T-cell (primary cell): Measurements from ENCODE around the gene CTU2. TPM values are rescaled to one million over a fixed set of nuclear protein-coding genes. Genes with fewer than 3 reads are reported as not detected.

Source experiments
- ATAC-seq, 4 experiments: fragments of 200-7000 bp in 3 of 4; fragments of 150-1000 bp in 1 of 4; cut with Tn5 transposase; replicated peaks in 1 of 4; 1 replicate in 3 of 4; 2 replicates in 1 of 4; pipeline ENCODE4 v1.10.0; 2021; ENCODE audit warnings: moderate library complexity in 3 of 4, mild to moderate bottlenecking in 2 of 4, moderate number of reproducible peaks in 1 of 4
- CTCF ChIA-PET, 2 donors: fragments of 300-600 bp; sonication (Branson Sonifier 250); formaldehyde crosslinking; loops; one replicate each; lab custom pipeline; 2022; ENCODE audit warnings: antibody characterized with exemption in 2 of 2; lab: Charles Lee
- POLR2A ChIA-PET, 2 donors: fragments of 300-600 bp; sonication (Branson Sonifier 250); formaldehyde crosslinking; loops; one replicate each; lab custom pipeline; 2022; ENCODE audit warnings: antibody characterized with exemption in 2 of 2; lab: Charles Lee
- DNase-seq, 35 experiments: peaks; one replicate each; pipeline versions ENCODE4 v3.0.0 to v3.0.0-alpha.2; 2013 to 2023
- H3K27ac ChIP-seq: one replicate; pipeline ENCODE4 v1.5.1; 2013; ENCODE audit warnings: low read length
- H3K27me3 ChIP-seq, 2 experiments: replicated peaks in 1 of 2; 1 replicate in 1 of 2; 2 replicates in 1 of 2; pipeline versions ENCODE4 v1.6.1 to v1.7.0; 2013; ENCODE audit warnings: low read length in 1 of 2, mixed read lengths in 1 of 2; ENCODE audit not compliant: control insufficient read depth in 2 of 2, insufficient read depth in 2 of 2; ENCODE audit errors: extremely low read depth in 1 of 2
- H3K36me3 ChIP-seq, 2 donors: 1 replicate in 1 of 2; 2 replicates in 1 of 2; pipeline versions ENCODE4 v1.6.1 to v1.7.0; 2013; ENCODE audit warnings: low read length in 1 of 2; ENCODE audit not compliant: control insufficient read depth in 2 of 2, insufficient read depth in 1 of 2; ENCODE audit errors: extremely low read depth in 1 of 2
- H3K4me1 ChIP-seq, 2 experiments: 1 replicate in 1 of 2; 2 replicates in 1 of 2; pipeline versions ENCODE4 v1.6.1 to v1.7.0; 2013; ENCODE audit warnings: low read length in 2 of 2, mixed read lengths in 1 of 2; ENCODE audit not compliant: insufficient read depth in 2 of 2, control insufficient read depth in 1 of 2; ENCODE audit errors: extremely low read depth in 1 of 2
- H3K4me3 ChIP-seq, 2 donors: 1 replicate in 1 of 2; 2 replicates in 1 of 2; pipeline versions ENCODE4 v1.5.1 to v1.7.0; 2013; ENCODE audit warnings: mild to moderate bottlenecking in 2 of 2, low read length in 1 of 2, moderate library complexity in 1 of 2; ENCODE audit not compliant: control insufficient read depth in 1 of 2; ENCODE audit errors: extremely low read depth in 1 of 2
- H3K9me3 ChIP-seq: 2 replicates; pipeline ENCODE4 v1.7.0; 2013
- H3K27ac Mint-ChIP-seq, 2 donors: one replicate each; pipeline ENCODE4 v1.8.0; 2020 to 2021; ENCODE audit warnings: mild to moderate bottlenecking in 2 of 2, mixed read lengths in 2 of 2
- H3K27me3 Mint-ChIP-seq, 2 donors: one replicate each; pipeline ENCODE4 v1.8.0; 2021 to 2022; ENCODE audit warnings: mixed read lengths in 2 of 2
- H3K36me3 Mint-ChIP-seq: one replicate; pipeline ENCODE4 v1.8.0; 2021; ENCODE audit warnings: mixed read lengths
- H3K4me1 Mint-ChIP-seq, 3 donors: one replicate each; pipeline ENCODE4 v1.8.0; 2020 to 2022; ENCODE audit warnings: mixed read lengths in 3 of 3, mild to moderate bottlenecking in 1 of 3
- H3K4me3 Mint-ChIP-seq, 3 donors: one replicate each; pipeline ENCODE4 v1.8.0; 2020 to 2022; ENCODE audit warnings: mild to moderate bottlenecking in 3 of 3, mixed read lengths in 3 of 3, moderate library complexity in 3 of 3
- H3K9me3 Mint-ChIP-seq, 3 donors: one replicate each; pipeline ENCODE4 v1.8.0; 2020 to 2022; ENCODE audit warnings: mixed read lengths in 3 of 3
- WGBS: methylation state at CpG from one replicate; pipeline ENCODE4 v1.1.5; 2013; ENCODE audit warnings: missing lambda C conversion rate; ENCODE audit not compliant: insufficient coverage; 5-methylcytosine and 5-hydroxymethylcytosine counted together
- total RNA-seq, 35 experiments: library from RNA in 6 of 35; stranded (reverse) in 6 of 35; fragments of 120-200 nt in 1 of 35; gene quantifications; one replicate each; pipeline versions ENCODE4 v1.2.1 to v1.2.4 and lab custom pipeline; 2013 to 2026

CTU2 gene
- total RNA-seq, 5 donors from 2014 or later (not counting 1 experiment from before 2014, with no cell fraction given): 30.1 to 39.5 (median 38.6) TPM

GRCh38 chr16:88686062-88686438 is 20.3 kb upstream of the CTU2 start:
- ChIA-PET CTCF (interaction anchor here (0.6 to 1.1 kb wide), 2 partner anchors 9 to 22 kb away, joined by 3 to 6 read pairs; no protein-coding TSS in a partner anchor), POLR2A (no interaction called here)
- Histone ChIP-seq H3K36me3 (peaks cover under 1 to 1% of the 10 kb centered on the region in 2 donors), H3K4me3 (peak overlapping the region; percentile 69 to 94), H3K4me1 (peaks cover 17 to 67% of the 10 kb centered on the region in 2 experiments), H3K27me3 (peaks cover 0 to 5% of the 10 kb centered on the region in 2 experiments), H3K9me3 (no peaks in the 10 kb centered on the region), H3K27ac (peak overlapping the region; percentile 54)
- Mint-ChIP-seq H3K27ac (peak overlapping the region; percentile 55 to 63), H3K9me3 (no peaks in the 10 kb centered on the region), H3K36me3 (no peaks in the 10 kb centered on the region), H3K4me3 (peak overlapping the region; percentile 77 to 81 (median 79)), H3K27me3 (peaks cover 0 to 2% of the 10 kb centered on the region in 2 donors), H3K4me1 (peaks cover 55 to 62% (median 59%) of the 10 kb centered on the region in 3 donors)
- DNase-seq: peak in 11 of 35 experiments; percentile 31 to 68 (median 45)
- peak; percentile 49 to 57 (median 55) for ATAC-seq
- 0% methylated on average over 25 of the region's 25 CpGs for WGBS

- H3K9me3 Mint-ChIP-seq: no peaks in the 10 kb centered on the region
- POLR2A ChIA-PET: interaction anchor here in 1 of 2 donors (1.0 kb wide), 1 partner anchor 15 kb away, joined by 4 read pairs; no protein-coding TSS in a partner anchor
- H3K9me3 ChIP-seq: no peaks in the 10 kb centered on the region
- H3K27ac ChIP-seq: peak within 1 kb of the TSS; percentile 54
- H3K36me3 ChIP-seq: no peaks in the 10 kb centered on the region
- DNase-seq (peak; percentile 44 to 88 (median 72)), ATAC-seq (peak; percentile 82 to 85 (median 84))
- H3K4me1 ChIP-seq: peaks cover 18 to 67% of the 10 kb centered on the region in 2 experiments
- peak within 1 kb of the TSS; percentile 63 to 82 for H3K27ac Mint-ChIP-seq
- H3K4me3 ChIP-seq: peak within 1 kb of the TSS; percentile 69 to 94
- peaks cover 0 to 5% of the 10 kb centered on the region in 2 experiments for H3K27me3 ChIP-seq
- no peaks in the 10 kb centered on the region for H3K36me3 Mint-ChIP-seq
- peaks cover 0 to 2% of the 10 kb centered on the region in 2 donors for H3K27me3 Mint-ChIP-seq
- CTCF ChIA-PET: interaction anchor here in 1 of 2 donors (0.6 kb wide), 1 partner anchor 9 kb away, joined by 6 read pairs; no protein-coding TSS in a partner anchor
- peak within 1 kb of the TSS; percentile 77 to 81 (median 79) for H3K4me3 Mint-ChIP-seq
- 8% methylated on average over 61 of the region's 65 CpGs for WGBS
- peaks cover 55 to 62% (median 57%) of the 10 kb centered on the region in 3 donors for H3K4me1 Mint-ChIP-seq
Measured at GRCh38 chr16:88686439-88687253, 19.7 kb upstream of the CTU2 start, which contains the start of gene SNAI3. SNAI3 (minus strand) TSS chr16:88686507; CDS start chr16:88686406, 101 bp downstream.

DNA sequence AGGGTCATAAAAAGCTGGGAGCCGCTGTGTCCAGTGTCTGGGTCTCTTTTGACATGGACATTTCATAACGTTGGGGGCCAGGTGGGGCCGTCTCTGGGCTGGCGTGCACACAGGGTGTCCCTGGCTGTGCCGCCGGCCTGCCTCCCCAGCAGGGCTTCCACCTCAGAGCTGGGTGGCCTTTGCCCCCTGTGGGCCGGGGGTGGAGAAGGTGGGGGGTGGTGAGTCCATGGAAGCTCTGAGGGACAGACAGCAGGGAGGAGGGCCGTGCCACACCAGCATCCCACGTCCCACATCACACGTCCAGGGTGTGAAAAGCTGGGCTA is 19.1 kb upstream of the CTU2 start:
- H3K4me3 Mint-ChIP-seq: peak overlapping the region; percentile 39 to 81 (median 79)
- Histone ChIP-seq H3K27ac (no peak overlapping the region), H3K4me1 (peaks cover 22 to 67% of the 10 kb centered on the region in 2 experiments), H3K27me3 (peaks cover 0 to 5% of the 10 kb centered on the region in 2 experiments), H3K36me3 (no peaks in the 10 kb centered on the region), H3K4me3 (no peak overlapping the region), H3K9me3 (no peaks in the 10 kb centered on the region)
- no peaks in the 10 kb centered on the region for H3K9me3 Mint-ChIP-seq
- DNase-seq (no peak), ATAC-seq (no peak)
- peaks cover 55 to 62% (median 57%) of the 10 kb centered on the region in 3 donors for H3K4me1 Mint-ChIP-seq
- H3K36me3 Mint-ChIP-seq: no peaks in the 10 kb centered on the region
- H3K27me3 Mint-ChIP-seq: peaks cover 0 to 2% of the 10 kb centered on the region in 2 donors
- ChIA-PET CTCF (no interaction called here), POLR2A (interaction anchor here in 1 of 2 donors (1.0 kb wide), 1 partner anchor 15 kb away, joined by 4 read pairs; no protein-coding TSS in a partner anchor)
- H3K27ac Mint-ChIP-seq: no peak overlapping the region
- WGBS: 88% methylated on average over 7 of the region's 10 CpGs

DNA sequence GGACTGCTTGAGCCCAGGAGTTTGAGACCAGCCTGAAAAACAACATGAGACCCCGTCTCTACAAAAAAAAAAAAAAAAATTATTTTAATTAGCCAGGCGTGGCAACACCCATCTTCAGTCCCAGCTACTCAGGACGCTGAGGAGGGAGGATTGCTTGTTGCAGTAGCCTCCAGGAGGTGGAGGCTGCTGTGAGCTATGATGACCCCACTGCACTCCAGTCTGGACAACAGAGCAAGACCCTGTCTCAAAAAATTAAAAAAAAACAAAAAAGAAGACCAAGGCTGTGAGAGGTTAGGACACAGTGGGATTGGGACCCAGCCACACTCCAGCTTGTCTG is 18.7 kb upstream of the CTU2 start:
- CTCF ChIA-PET: interaction anchor here in 1 of 2 donors (0.7 kb wide), 1 partner anchor 11 kb away, joined by 3 read pairs; no protein-coding TSS in a partner anchor
- no peak for DNase-seq
- H3K27ac ChIP-seq: no peak overlapping the region
- Mint-ChIP-seq H3K4me3 (no peak overlapping the region), H3K9me3 (no peaks in the 10 kb centered on the region), H3K27ac (no peak overlapping the region), H3K36me3 (no peaks in the 10 kb centered on the region), H3K4me1 (peaks cover 56 to 63% (median 57%) of the 10 kb centered on the region in 3 donors), H3K27me3 (peaks cover 0 to 2% of the 10 kb centered on the region in 2 donors)
- H3K36me3 ChIP-seq: no peaks in the 10 kb centered on the region
- WGBS: no CpG with 5 or more reads among the region's 3 CpGs
- POLR2A ChIA-PET: interaction anchor here in 1 of 2 donors (1.0 kb wide), 1 partner anchor 14 kb away, joined by 4 read pairs; no protein-coding TSS in a partner anchor
- no peak overlapping the region for H3K4me3 ChIP-seq
- peaks cover 0 to 5% of the 10 kb centered on the region in 2 experiments for H3K27me3 ChIP-seq
- peaks cover 26 to 68% of the 10 kb centered on the region in 2 experiments for H3K4me1 ChIP-seq
- no peaks in the 10 kb centered on the region for H3K9me3 ChIP-seq
- ATAC-seq: no peak

GRCh38 chr16:88688013-88688778 is 18.1 kb upstream of the CTU2 start:
- Mint-ChIP-seq H3K4me1 (peaks cover 57 to 67% (median 59%) of the 10 kb centered on the region in 3 donors), H3K27ac (peak overlapping the region in 1 of 2 donors; percentile 94), H3K9me3 (no peaks in the 10 kb centered on the region), H3K4me3 (peak overlapping the region in 1 of 3 donors; percentile 77), H3K27me3 (peaks cover 0 to 2% of the 10 kb centered on the region in 2 donors), H3K36me3 (no peaks in the 10 kb centered on the region)
- ChIA-PET POLR2A (interaction anchor here in 1 of 2 donors (1.0 kb wide), 1 partner anchor 14 kb away, joined by 4 read pairs; no protein-coding TSS in a partner anchor), CTCF (interaction anchor here in 1 of 2 donors (0.7 kb wide), 1 partner anchor 10 kb away, joined by 3 read pairs; no protein-coding TSS in a partner anchor)
- H3K4me1 ChIP-seq: peaks cover 32 to 68% of the 10 kb centered on the region in 2 experiments
- H3K4me3 ChIP-seq: no peak overlapping the region
- no peak overlapping the region for H3K27ac ChIP-seq
- H3K36me3 ChIP-seq: no peaks in the 10 kb centered on the region
- H3K9me3 ChIP-seq: no peaks in the 10 kb centered on the region
- WGBS: 68% methylated on average over 21 of the region's 28 CpGs
- no peak for ATAC-seq
- peaks cover 0 to 5% of the 10 kb centered on the region in 2 experiments for H3K27me3 ChIP-seq
- DNase-seq: no peak
